Panc1 (cell line): ENCODE data around the gene KLHL30. TPM values are rescaled to one million over a fixed set of nuclear protein-coding genes. Genes with fewer than 3 reads are reported as not detected.

Experiments
- ATAC-seq: fragments of 200-7000 bp; cut with Tn5 transposase; 2 replicates; pipeline ENCODE4 v1.9.1; 2020; ENCODE audit warnings: mild to moderate bottlenecking, moderate library complexity
- Bru-seq: library from RNA; stranded (reverse); fragments of 400-500 nt; gene quantifications from one replicate; lab custom pipeline; 2021; lab: Mats Ljungman, UMichigan
- BruChase-seq, 2 experiments: library from RNA; stranded (reverse); fragments of 400-500 nt; gene quantifications; one replicate each; lab custom pipeline; 2021; lab: Mats Ljungman, UMichigan
- BruUV-seq: library from RNA; stranded (reverse); fragments of 400-500 nt; replicated peaks from 2 replicates; lab custom pipeline; 2021; lab: Mats Ljungman, UMichigan
- CTCF ChIA-PET: fragments of 300-600 bp; sonication (Branson Sonifier 250); formaldehyde crosslinking; loops from one replicate; lab custom pipeline; 2022; ENCODE audit warnings: antibody characterized with exemption; lab: Charles Lee
- POLR2A ChIA-PET: fragments of 300-600 bp; sonication (Branson Sonifier 250); formaldehyde crosslinking; loops from one replicate; lab custom pipeline; 2022; ENCODE audit warnings: antibody characterized with exemption; lab: Charles Lee
- DNase-seq: peaks from one replicate; pipeline ENCODE4 v3.0.0-alpha.2; 2010; ENCODE audit warnings: low read depth, low spot score
- H3K27ac ChIP-seq: 2 replicates; pipeline ENCODE4 v1.5.1; 2011; ENCODE audit warnings: mild to moderate bottlenecking, low read length, inconsistent platforms
- H3K27me3 ChIP-seq: fragments of 200-500 bp; sonication (Bioruptor generic); 2 replicates; pipeline ENCODE4 v1.6.0; 2014; ENCODE audit warnings: low read length, inconsistent platforms; ENCODE audit not compliant: control insufficient read depth, insufficient read depth
- H3K36me3 ChIP-seq: fragments of 200-500 bp; sonication (Bioruptor generic); 2 replicates; pipeline ENCODE4 v1.5.1; 2014; ENCODE audit warnings: inconsistent platforms, mild to moderate bottlenecking, low read length, moderate library complexity; ENCODE audit not compliant: control insufficient read depth, insufficient read depth
- H3K4me1 ChIP-seq: 2 replicates; pipeline ENCODE4 v1.5.1; 2011; ENCODE audit warnings: inconsistent platforms, mild to moderate bottlenecking, low read length, moderate library complexity; ENCODE audit not compliant: control insufficient read depth, insufficient read depth
- H3K4me3 ChIP-seq, 2 experiments: 2 replicates each; pipeline ENCODE4 v1.5.1; 2011 to 2012; ENCODE audit warnings: low read depth in 2 of 2, low read length in 2 of 2, mild to moderate bottlenecking in 2 of 2, inconsistent platforms in 1 of 2, moderate library complexity in 1 of 2
- H3K9me3 ChIP-seq: fragments of 200-500 bp; sonication (Bioruptor generic); 2 replicates; pipeline ENCODE4 v1.5.1; 2014; ENCODE audit warnings: low read depth, mild to moderate bottlenecking, inconsistent platforms, low read length, moderate library complexity; ENCODE audit not compliant: control insufficient read depth, insufficient read depth
- CTCF ChIP-seq: fragments of 450-650 bp; IDR thresholded peaks from 2 replicates; pipeline ENCODE4 v1.5.1; 2017; ENCODE audit warnings: mild to moderate bottlenecking
- POLR2AphosphoS5 ChIP-seq: IDR thresholded peaks from 2 replicates; pipeline ENCODE4 v1.6.1; 2012; ENCODE audit warnings: mild to moderate bottlenecking, low read depth, low read length, moderate library complexity
- REST ChIP-seq, 2 experiments: IDR thresholded peaks; 2 replicates each; pipeline ENCODE4 v1.6.1; 2011 to 2012; ENCODE audit warnings: low read depth in 2 of 2, control low read depth in 1 of 2, low read length in 1 of 2, mild to moderate bottlenecking in 1 of 2, moderate library complexity in 1 of 2; ENCODE audit not compliant: insufficient read depth in 1 of 2
- SIN3A ChIP-seq: IDR thresholded peaks from 2 replicates; pipeline ENCODE4 v1.6.1; 2012; ENCODE audit warnings: low read depth, mild to moderate bottlenecking, low read length, moderate library complexity, borderline replicate concordance; ENCODE audit not compliant: insufficient read depth
- TCF7L2 ChIP-seq: IDR thresholded peaks from 2 replicates; pipeline ENCODE4 v1.6.1; 2011; ENCODE audit warnings: mild to moderate bottlenecking, low read depth, low read length, inconsistent platforms
- in situ Hi-C: cut with HindIII; loops from 2 replicates; pipeline ENCODE4 v1.10.0; 2016; ENCODE audit warnings: low sequenced_read_pairs, low pct_unique_long_range_greater_than_20kb
- intact Hi-C: fragments of 100-400 bp; cut with micrococcal nuclease; formaldehyde crosslinking; loops from one replicate; pipeline ENCODE4 v1.10.0; 2022; ENCODE audit not compliant: unreplicated experiment
- long read RNA-seq: library from polyadenylated mRNA; unstranded; transcript quantifications from one replicate; pipeline ENCODE4 v2.0.0, GENCODE V29; 2021; ENCODE audit not compliant: unreplicated experiment
- polyA plus RNA-seq: library from polyadenylated mRNA; unstranded; fragments of >200 nt; gene quantifications from one replicate; pipeline ENCODE4 v1.2.1, GENCODE V29; 2012; ENCODE audit warnings: missing spikeins; ENCODE audit not compliant: insufficient read length
- total RNA-seq: library from RNA; stranded (reverse); gene quantifications from one replicate; pipeline ENCODE4 v1.2.1, GENCODE V29; 2021; ENCODE audit not compliant: unreplicated experiment

The KLHL30 gene
- total RNA-seq (0.26 TPM), Bru-seq, nascent RNA (percentile 12 among the genes with signal in this experiment), BruChase-seq, experiment 1, labeled RNA remaining after a 2-hour chase (percentile 18 among the genes with signal in this experiment), BruChase-seq, experiment 2, labeled RNA remaining after a 6-hour chase (percentile 20 among the genes with signal in this experiment)
- 0.06 TPM for polyA plus RNA-seq
- long read RNA-seq, partial matches to known transcripts = 0 of 1 reads
- long read RNA-seq, other reads (novel, unspliced or antisense) = 1 of 1 reads

GRCh38 chr2:238138331-238139195 lies at the start of gene KLHL30:
TSS of gene KLHL30 (plus strand) at chr2:238138668. CDS start at chr2:238140755, 2,087 bp downstream.
- ChIA-PET POLR2A (no interaction called here), CTCF (interaction anchor here (0.6 to 1.6 kb wide), 2 partner anchors 11 to 37 kb away, joined by 6 to 7 read pairs; no protein-coding TSS in a partner anchor)
- Histone ChIP-seq H3K4me3 (no peak within 1 kb of the TSS), H3K27me3 (no peaks in the 10 kb centered on the region), H3K9me3 (no peaks in the 10 kb centered on the region), H3K4me1 (peaks cover 32% of the 10 kb centered on the region), H3K27ac (no peak within 1 kb of the TSS), H3K36me3 (no peaks in the 10 kb centered on the region)
- DNase-seq (no peak), ATAC-seq (no peak)
- no peak for TF ChIP-seq CTCF
- no peak for TF ChIP-seq REST (IDR thresholded peaks at IDR 0.05; ENCODE audit: insufficient read depth in 1 of 2, low read depth in 2 of 2, low read length in 1 of 2)
- no peak for TF ChIP-seq TCF7L2
- TF ChIP-seq POLR2AphosphoS5 = no peak
- no peak for TF ChIP-seq SIN3A
- intact Hi-C loops = no loop called here
- no TSS peak for BruUV-seq
- in situ Hi-C loops = no loop called here

- no peaks in the 10 kb centered on the region for H3K4me1 ChIP-seq
- CTCF ChIA-PET = no interaction called here
- in situ Hi-C loops (no loop called here), intact Hi-C loops (no loop called here)
- ATAC-seq = no peak
- no peaks in the 10 kb centered on the region for H3K36me3 ChIP-seq
- no peak overlapping the region for H3K27ac ChIP-seq
- POLR2A ChIA-PET = no interaction called here
- no peaks in the 10 kb centered on the region for H3K9me3 ChIP-seq
- no peak overlapping the region for H3K4me3 ChIP-seq
- H3K27me3 ChIP-seq = no peaks in the 10 kb centered on the region
- BruUV-seq = no TSS peak
- TF ChIP-seq TCF7L2 (no peak), CTCF (no peak), SIN3A (no peak)
- no peak for DNase-seq
These were observed 47.6 kb upstream of the KLHL30 start for GRCh38 chr2:238090887-238091286.
